ENCODE results near the gene OSBPL7. TPM values are rescaled to one million over a fixed set of nuclear protein-coding genes. Genes with fewer than 3 reads are reported as not detected.
A peak's percentile ranks its signal among the peaks of the same experiment; 100 is the strongest.

OSBPL7 gene
- polyA plus RNA-seq, 3 donors: 1.6 to 17.3 (median 1.6) TPM

GRCh38 chr17:47848198-47848513 lies 26.6 kb upstream of the OSBPL7 start:
- no peak overlapping the region for H2AFZ ChIP-seq (ENCODE audit: insufficient read depth, low read depth, low read length, poor library complexity, severe bottlenecking)
- peaks cover 0 to 16% (median 10%) of the 10 kb centered on the region in 7 donors for H3K9me3 Mint-ChIP-seq

GRCh38 chr17:47847341-47848197 lies 26.0 kb upstream of the OSBPL7 start:
- Histone ChIP-seq H3K4me1 (ENCODE audit: control insufficient read depth in 1 of 2, insufficient read depth in 2 of 2, low read length in 2 of 2) (peaks cover 0 to 11% of the 10 kb centered on the region in 2 donors), H3K27ac (ENCODE audit: low read depth in 1 of 2, low read length in 2 of 2) (no peak overlapping the region), H3K9me3 (replicated peaks in 1 of 2; ENCODE audit: control insufficient read depth in 1 of 2, insufficient read depth in 1 of 2, low read length in 2 of 2) (peaks cover 0 to 17% of the 10 kb centered on the region in 2 donors), H2AFZ (ENCODE audit: insufficient read depth, low read depth, low read length, poor library complexity, severe bottlenecking) (no peak overlapping the region), H3K9ac (ENCODE audit: insufficient read depth, low read length, poor library complexity, severe bottlenecking) (no peak overlapping the region), H3K4me3 (replicated peaks in 1 of 3; ENCODE audit: low read depth in 2 of 3, low read length in 3 of 3) (no peak overlapping the region), H3K79me2 (ENCODE audit: insufficient read depth, low read length) (no peaks in the 10 kb centered on the region), H3K36me3 (replicated peaks in 1 of 2; ENCODE audit: control insufficient read depth in 1 of 2, insufficient read depth in 2 of 2, low read length in 2 of 2) (no peaks in the 10 kb centered on the region), H3K27me3 (ENCODE audit: control insufficient read depth in 2 of 2, insufficient read depth in 2 of 2, low read length in 2 of 2) (peaks cover 53 to 77% of the 10 kb centered on the region in 2 donors), H3K4me2 (replicated peaks; ENCODE audit: extremely low read depth, low read length, poor library complexity, severe bottlenecking) (no peak overlapping the region), H4K20me1 (ENCODE audit: insufficient read depth, low read length) (no peaks in the 10 kb centered on the region)
- 32% methylated on average over 71 of the region's 71 CpGs for WGBS (ENCODE audit: insufficient coverage)
- DNase-seq: no peak
- Mint-ChIP-seq H3K27ac (no peak overlapping the region), H3K9me3 (peaks cover 0 to 14% (median 10%) of the 10 kb centered on the region in 7 donors), H3K36me3 (peaks cover 0 to 8% of the 10 kb centered on the region in 2 donors), H3K4me1 (peaks cover 20% of the 10 kb centered on the region), H3K4me3 (peak overlapping the region in 1 of 2 donors; percentile 72), H3K27me3 (ENCODE audit: low read depth in 3 of 3) (peaks cover 70 to 91% (median 70%) of the 10 kb centered on the region in 3 donors)
- peak; percentile 9 for TF ChIP-seq CTCF (IDR thresholded peaks at IDR 0.05)
- intact Hi-C loops (cut with micrococcal nuclease): no loop called here

More at GRCh38 chr17:47848198-47848513, 26.6 kb upstream of the OSBPL7 start:
- no peak overlapping the region for H3K27ac Mint-ChIP-seq
- Histone ChIP-seq H3K4me1 (ENCODE audit: control insufficient read depth in 1 of 2, insufficient read depth in 2 of 2, low read length in 2 of 2) (peaks cover 0 to 11% of the 10 kb centered on the region in 2 donors), H3K36me3 (replicated peaks in 1 of 2; ENCODE audit: control insufficient read depth in 1 of 2, insufficient read depth in 2 of 2, low read length in 2 of 2) (no peaks in the 10 kb centered on the region), H3K27me3 (ENCODE audit: control insufficient read depth in 2 of 2, insufficient read depth in 2 of 2, low read length in 2 of 2) (peaks cover 59 to 83% of the 10 kb centered on the region in 2 donors), H3K4me2 (replicated peaks; ENCODE audit: extremely low read depth, low read length, poor library complexity, severe bottlenecking) (no peak overlapping the region), H3K9me3 (replicated peaks in 1 of 2; ENCODE audit: control insufficient read depth in 1 of 2, insufficient read depth in 1 of 2, low read length in 2 of 2) (peaks cover 0 to 17% of the 10 kb centered on the region in 2 donors), H3K4me3 (replicated peaks in 1 of 3; ENCODE audit: low read depth in 2 of 3, low read length in 3 of 3) (no peak overlapping the region), H3K27ac (ENCODE audit: low read depth in 1 of 2, low read length in 2 of 2) (no peak overlapping the region), H4K20me1 (ENCODE audit: insufficient read depth, low read length) (no peaks in the 10 kb centered on the region), H3K79me2 (ENCODE audit: insufficient read depth, low read length) (no peaks in the 10 kb centered on the region), H3K9ac (ENCODE audit: insufficient read depth, low read length, poor library complexity, severe bottlenecking) (no peak overlapping the region)
- no peak for TF ChIP-seq CTCF (IDR thresholded peaks at IDR 0.05)
- H3K4me3 Mint-ChIP-seq: peak overlapping the region in 1 of 2 donors; percentile 52
- peaks cover 76 to 94% (median 76%) of the 10 kb centered on the region in 3 donors for H3K27me3 Mint-ChIP-seq (ENCODE audit: low read depth in 3 of 3)
- DNase-seq: no peak
- peaks cover 0 to 8% of the 10 kb centered on the region in 2 donors for H3K36me3 Mint-ChIP-seq
- 63% methylated on average over 12 of the region's 23 CpGs for WGBS (ENCODE audit: insufficient coverage)
- intact Hi-C loops (cut with micrococcal nuclease): no loop called here
- H3K4me1 Mint-ChIP-seq: peaks cover 16% of the 10 kb centered on the region
